Measurements from ENCODE around the gene INAFM2. TPM values are rescaled to one million over a fixed set of nuclear protein-coding genes. Genes with fewer than 3 reads are reported as not detected.
A peak's percentile ranks its signal among the peaks of the same experiment; 100 is the strongest.

INAFM2 gene
- polyA plus RNA-seq, 1 donor from 2014 or later = 14.8 TPM

DNA sequence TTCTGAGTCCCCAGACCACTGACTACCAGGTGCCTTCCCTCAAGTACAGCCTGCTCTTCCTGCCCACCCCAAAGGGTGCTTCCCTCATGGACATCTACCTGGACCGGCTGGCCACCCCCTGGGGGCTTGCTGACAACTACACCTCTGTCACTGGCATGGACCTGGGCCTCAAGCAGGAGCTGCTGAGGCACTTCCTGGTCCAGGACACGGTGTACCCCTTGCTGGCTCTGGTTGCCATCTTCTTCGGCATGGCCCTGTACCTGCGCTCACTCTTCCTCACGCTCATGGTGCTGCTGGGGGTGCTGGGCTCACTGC lies 43.8 kb downstream of the INAFM2 start:
- H3K27ac ChIP-seq (ENCODE audit: low read length) = no peak overlapping the region
- H3K27me3 ChIP-seq (ENCODE audit: insufficient read depth, low read depth, low read length) = no peaks in the 10 kb centered on the region
- H3K36me3 ChIP-seq (ENCODE audit: insufficient read depth, low read length) = peaks cover 6% of the 10 kb centered on the region

DNA sequence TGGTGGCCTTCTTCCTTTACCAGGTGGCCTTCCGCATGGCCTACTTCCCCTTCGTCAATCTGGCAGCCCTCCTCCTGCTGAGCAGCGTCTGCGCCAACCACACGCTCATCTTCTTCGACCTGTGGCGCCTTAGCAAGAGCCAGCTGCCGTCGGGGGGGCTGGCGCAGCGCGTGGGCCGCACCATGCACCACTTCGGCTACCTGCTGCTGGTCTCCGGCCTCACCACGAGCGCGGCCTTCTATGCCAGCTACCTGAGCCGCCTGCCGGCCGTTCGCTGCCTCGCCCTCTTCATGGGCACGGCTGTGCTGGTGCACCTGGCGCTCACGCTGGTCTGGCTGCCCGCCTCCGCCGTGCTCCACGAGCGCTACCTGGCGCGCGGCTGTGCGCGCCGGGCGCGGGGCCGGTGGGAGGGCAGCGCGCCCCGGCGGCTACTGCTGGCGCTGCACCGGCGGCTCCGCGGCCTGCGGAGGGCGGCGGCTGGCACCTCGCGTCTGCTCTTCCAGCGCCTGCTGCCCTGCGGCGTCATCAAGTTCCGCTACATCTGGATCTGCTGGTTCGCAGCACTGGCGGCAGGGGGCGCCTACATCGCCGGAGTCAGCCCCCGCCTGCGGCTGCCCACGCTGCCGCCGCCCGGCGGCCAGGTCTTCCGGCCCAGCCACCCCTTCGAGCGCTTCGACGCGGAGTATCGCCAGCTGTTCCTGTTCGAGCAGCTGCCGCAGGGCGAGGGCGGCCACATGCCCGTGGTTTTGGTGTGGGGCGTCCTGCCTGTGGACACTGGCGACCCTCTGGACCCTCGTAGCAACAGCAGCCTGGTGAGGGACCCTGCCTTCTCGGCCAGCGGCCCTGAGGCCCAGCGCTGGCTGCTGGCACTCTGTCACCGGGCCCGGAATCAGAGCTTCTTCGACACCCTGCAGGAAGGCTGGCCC lies 44.5 kb downstream of the INAFM2 start:
- Histone ChIP-seq H3K9me2 (ENCODE audit: insufficient read depth, low read length) (no peaks in the 10 kb centered on the region), H3K9me3 (ENCODE audit: low read length) (no peaks in the 10 kb centered on the region), H3F3A (ENCODE audit: insufficient read depth, low read length, poor library complexity, severe bottlenecking) (no peaks in the 10 kb centered on the region), H3K36me3 (ENCODE audit: insufficient read depth, low read length) (peaks cover 6% of the 10 kb centered on the region), H3K27ac (ENCODE audit: low read length) (no peak overlapping the region), H3K4me3 (ENCODE audit: low read length) (no peak overlapping the region), H4K20me1 (ENCODE audit: insufficient read depth) (no peaks in the 10 kb centered on the region), H3K27me3 (ENCODE audit: insufficient read depth, low read depth, low read length) (no peaks in the 10 kb centered on the region), H3K9ac (ENCODE audit: low read length) (no peak overlapping the region), H3K79me2 (replicated peaks; ENCODE audit: insufficient read depth, low read length) (no peaks in the 10 kb centered on the region), H2AFZ (ENCODE audit: low read depth, low read length) (no peak overlapping the region), H3K4me2 (ENCODE audit: low read length) (no peak overlapping the region)
- TF ChIP-seq EP300 (conservative IDR thresholded peaks at IDR 0.05; ENCODE audit: poor library complexity, severe bottlenecking) (no peak), TAF1 (IDR thresholded peaks at IDR 0.05; ENCODE audit: low read depth) (no peak), SMC3 (conservative IDR thresholded peaks at IDR 0.05; ENCODE audit: poor library complexity) (peak; percentile 63), EZH2 (IDR thresholded peaks at IDR 0.05; ENCODE audit: borderline replicate concordance, insufficient read depth, low read length, poor library complexity, severe bottlenecking) (no peak), RAD21 (conservative IDR thresholded peaks at IDR 0.05) (no peak), MXI1 (conservative IDR thresholded peaks at IDR 0.05; ENCODE audit: poor library complexity, severe bottlenecking) (no peak)
- TF ChIP-seq, protein P1, sequence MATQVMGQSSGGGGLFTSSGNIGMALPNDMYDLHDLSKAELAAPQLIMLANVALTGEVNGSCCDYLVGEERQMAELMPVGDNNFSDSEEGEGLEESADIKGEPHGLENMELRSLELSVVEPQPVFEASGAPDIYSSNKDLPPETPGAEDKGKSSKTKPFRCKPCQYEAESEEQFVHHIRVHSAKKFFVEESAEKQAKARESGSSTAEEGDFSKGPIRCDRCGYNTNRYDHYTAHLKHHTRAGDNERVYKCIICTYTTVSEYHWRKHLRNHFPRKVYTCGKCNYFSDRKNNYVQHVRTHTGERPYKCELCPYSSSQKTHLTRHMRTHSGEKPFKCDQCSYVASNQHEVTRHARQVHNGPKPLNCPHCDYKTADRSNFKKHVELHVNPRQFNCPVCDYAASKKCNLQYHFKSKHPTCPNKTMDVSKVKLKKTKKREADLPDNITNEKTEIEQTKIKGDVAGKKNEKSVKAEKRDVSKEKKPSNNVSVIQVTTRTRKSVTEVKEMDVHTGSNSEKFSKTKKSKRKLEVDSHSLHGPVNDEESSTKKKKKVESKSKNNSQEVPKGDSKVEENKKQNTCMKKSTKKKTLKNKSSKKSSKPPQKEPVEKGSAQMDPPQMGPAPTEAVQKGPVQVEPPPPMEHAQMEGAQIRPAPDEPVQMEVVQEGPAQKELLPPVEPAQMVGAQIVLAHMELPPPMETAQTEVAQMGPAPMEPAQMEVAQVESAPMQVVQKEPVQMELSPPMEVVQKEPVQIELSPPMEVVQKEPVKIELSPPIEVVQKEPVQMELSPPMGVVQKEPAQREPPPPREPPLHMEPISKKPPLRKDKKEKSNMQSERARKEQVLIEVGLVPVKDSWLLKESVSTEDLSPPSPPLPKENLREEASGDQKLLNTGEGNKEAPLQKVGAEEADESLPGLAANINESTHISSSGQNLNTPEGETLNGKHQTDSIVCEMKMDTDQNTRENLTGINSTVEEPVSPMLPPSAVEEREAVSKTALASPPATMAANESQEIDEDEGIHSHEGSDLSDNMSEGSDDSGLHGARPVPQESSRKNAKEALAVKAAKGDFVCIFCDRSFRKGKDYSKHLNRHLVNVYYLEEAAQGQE (IDR thresholded peaks at IDR 0.05; ENCODE audit: borderline replicate concordance) = no peak
- TF ChIP-seq, protein P2, sequence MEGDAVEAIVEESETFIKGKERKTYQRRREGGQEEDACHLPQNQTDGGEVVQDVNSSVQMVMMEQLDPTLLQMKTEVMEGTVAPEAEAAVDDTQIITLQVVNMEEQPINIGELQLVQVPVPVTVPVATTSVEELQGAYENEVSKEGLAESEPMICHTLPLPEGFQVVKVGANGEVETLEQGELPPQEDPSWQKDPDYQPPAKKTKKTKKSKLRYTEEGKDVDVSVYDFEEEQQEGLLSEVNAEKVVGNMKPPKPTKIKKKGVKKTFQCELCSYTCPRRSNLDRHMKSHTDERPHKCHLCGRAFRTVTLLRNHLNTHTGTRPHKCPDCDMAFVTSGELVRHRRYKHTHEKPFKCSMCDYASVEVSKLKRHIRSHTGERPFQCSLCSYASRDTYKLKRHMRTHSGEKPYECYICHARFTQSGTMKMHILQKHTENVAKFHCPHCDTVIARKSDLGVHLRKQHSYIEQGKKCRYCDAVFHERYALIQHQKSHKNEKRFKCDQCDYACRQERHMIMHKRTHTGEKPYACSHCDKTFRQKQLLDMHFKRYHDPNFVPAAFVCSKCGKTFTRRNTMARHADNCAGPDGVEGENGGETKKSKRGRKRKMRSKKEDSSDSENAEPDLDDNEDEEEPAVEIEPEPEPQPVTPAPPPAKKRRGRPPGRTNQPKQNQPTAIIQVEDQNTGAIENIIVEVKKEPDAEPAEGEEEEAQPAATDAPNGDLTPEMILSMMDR (IDR thresholded peaks at IDR 0.05; ENCODE audit: poor library complexity, severe bottlenecking) = peak; percentile 70

More for the DNA sequence above, 43.8 kb downstream of the INAFM2 start:
- TF ChIP-seq EP300 (conservative IDR thresholded peaks at IDR 0.05; ENCODE audit: poor library complexity, severe bottlenecking) = no peak
- no peak for TF ChIP-seq RAD21 (conservative IDR thresholded peaks at IDR 0.05)
- no peak for TF ChIP-seq EZH2 (IDR thresholded peaks at IDR 0.05; ENCODE audit: borderline replicate concordance, insufficient read depth, low read length, poor library complexity, severe bottlenecking)
- TF ChIP-seq POLR2AphosphoS5 (IDR thresholded peaks at IDR 0.05) = no peak
- TF ChIP-seq SMC3 (conservative IDR thresholded peaks at IDR 0.05; ENCODE audit: poor library complexity) = no peak
- TF ChIP-seq MXI1 (conservative IDR thresholded peaks at IDR 0.05; ENCODE audit: poor library complexity, severe bottlenecking) = no peak
- H3K79me2 ChIP-seq (replicated peaks; ENCODE audit: insufficient read depth, low read length) = no peaks in the 10 kb centered on the region
- H3K4me2 ChIP-seq (ENCODE audit: low read length) = no peak overlapping the region
- no peak overlapping the region for H2AFZ ChIP-seq (ENCODE audit: low read depth, low read length)
- no peaks in the 10 kb centered on the region for H3F3A ChIP-seq (ENCODE audit: insufficient read depth, low read length, poor library complexity, severe bottlenecking)
- no peak overlapping the region for H3K9ac ChIP-seq (ENCODE audit: low read length)
- H3K9me2 ChIP-seq (ENCODE audit: insufficient read depth, low read length) = no peaks in the 10 kb centered on the region
- H4K20me1 ChIP-seq (ENCODE audit: insufficient read depth) = no peaks in the 10 kb centered on the region
- H3K9me3 ChIP-seq (ENCODE audit: low read length) = no peaks in the 10 kb centered on the region
- no peak overlapping the region for H3K4me3 ChIP-seq (ENCODE audit: low read length)
